H1 (cell line): ENCODE results near the gene ENO3. TPM values are rescaled to one million over a fixed set of nuclear protein-coding genes. Genes with fewer than 3 reads are reported as not detected.

Source experiments
- CTCF ChIA-PET: fragments of 300-600 bp; sonication (Branson Sonifier 250); formaldehyde crosslinking; loops from one replicate; lab custom pipeline; 2021; ENCODE audit not compliant: partially characterized antibody; lab: Charles Lee
- POLR2A ChIA-PET: fragments of 300-600 bp; sonication (Branson Sonifier 250); formaldehyde crosslinking; loops from one replicate; lab custom pipeline; 2021; ENCODE audit warnings: inconsistent platforms; ENCODE audit not compliant: partially characterized antibody; lab: Charles Lee
- DNase-seq, 2 experiments: peaks; one replicate each; pipeline versions ENCODE4 v3.0.0 to v3.0.0-alpha.2; 2010 to 2022; ENCODE audit warnings: low spot score in 2 of 2, low read depth in 1 of 2, mixed read lengths in 1 of 2
- FAIRE-seq: peaks from 2 replicates; lab custom pipeline; 2011; peaks lifted over from hg19 to GRCh38; lab: Jason Lieb, UNC
- H2AFZ ChIP-seq: 2 replicates; pipeline ENCODE4 v1.8.1; 2012; ENCODE audit warnings: low read length, inconsistent platforms
- H2AK5ac ChIP-seq: 2 replicates; pipeline ENCODE4 v1.6.1; 2013; ENCODE audit warnings: low read depth, low read length
- H2BK120ac ChIP-seq: replicated peaks from 2 replicates; pipeline ENCODE3; 2013; ENCODE audit warnings: low read depth, low read length, inconsistent platforms
- H2BK12ac ChIP-seq: 2 replicates; pipeline ENCODE4 v1.6.1; 2013; ENCODE audit warnings: low read depth, low read length
- H2BK15ac ChIP-seq: 2 replicates; pipeline ENCODE4 v1.6.1; 2013; ENCODE audit warnings: low read length
- H2BK20ac ChIP-seq: 2 replicates; pipeline ENCODE4 v1.6.1; 2013; ENCODE audit warnings: low read length
- H2BK5ac ChIP-seq: 2 replicates; pipeline ENCODE4 v1.6.1; 2013; ENCODE audit warnings: low read depth, low read length
- H3K14ac ChIP-seq: 2 replicates; pipeline ENCODE4 v1.6.1; 2013; ENCODE audit warnings: inconsistent platforms; ENCODE audit not compliant: insufficient read length
- H3K18ac ChIP-seq: 2 replicates; pipeline ENCODE4 v1.6.1; 2013; ENCODE audit warnings: low read length; ENCODE audit errors: extremely low read depth
- H3K23ac ChIP-seq: 2 replicates; pipeline ENCODE4 v1.6.1; 2013; ENCODE audit warnings: inconsistent platforms; ENCODE audit not compliant: insufficient read length
- H3K23me2 ChIP-seq: 2 replicates; pipeline ENCODE4 v1.6.1; 2013; ENCODE audit warnings: low read depth, low read length
- H3K27ac ChIP-seq: 2 replicates; pipeline ENCODE4 v1.6.1; 2011; ENCODE audit warnings: low read depth, low read length, inconsistent platforms
- H3K27me3 ChIP-seq, 4 experiments: replicated peaks in 1 of 4; 1 replicate in 1 of 4; 2 replicates in 3 of 4; pipeline versions ENCODE4 v1.6.1 to v1.8.1; 2011 to 2013; ENCODE audit warnings: low read length in 3 of 4, mild to moderate bottlenecking in 3 of 4, inconsistent platforms in 2 of 4, mixed read lengths in 2 of 4, moderate library complexity in 1 of 4; ENCODE audit not compliant: control insufficient read depth in 3 of 4, insufficient read depth in 3 of 4; ENCODE audit errors: extremely low read depth in 1 of 4
- H3K36me3 ChIP-seq, 4 experiments: 2 replicates each; pipeline versions ENCODE4 v1.6.1 to v1.8.1; 2011 to 2013; ENCODE audit warnings: mild to moderate bottlenecking in 4 of 4, low read length in 3 of 4, moderate library complexity in 2 of 4, control low read depth in 1 of 4, inconsistent platforms in 1 of 4; ENCODE audit not compliant: insufficient read depth in 4 of 4, control insufficient read depth in 2 of 4
- H3K4ac ChIP-seq: replicated peaks from 2 replicates; pipeline ENCODE3; 2013; ENCODE audit warnings: low read length, low read depth, mixed read lengths, inconsistent platforms; ENCODE audit not compliant: insufficient read length
- H3K4me1 ChIP-seq, 4 experiments: replicated peaks in 1 of 4; 1 replicate in 1 of 4; 2 replicates in 3 of 4; pipeline versions ENCODE4 v1.6.1 to v1.8.1; 2011 to 2013; ENCODE audit warnings: low read length in 3 of 4, inconsistent platforms in 2 of 4, mixed read lengths in 1 of 4; ENCODE audit not compliant: insufficient read depth in 4 of 4, control insufficient read depth in 3 of 4
- H3K4me2 ChIP-seq, 2 experiments: 2 replicates each; pipeline versions ENCODE4 v1.6.1 to v1.8.1; 2011 to 2013; ENCODE audit warnings: low read depth in 2 of 2, low read length in 2 of 2, control low read depth in 1 of 2, inconsistent platforms in 1 of 2, mild to moderate bottlenecking in 1 of 2; ENCODE audit not compliant: insufficient read depth in 1 of 2
- H3K4me3 ChIP-seq, 4 experiments: fragments of 200-600, 300-600 bp in 1 of 4; sonication (generic), shearing (Covaris generic), sonication (Bioruptor Twin) in 1 of 4; 2 replicates each; pipeline versions ENCODE4 v1.5.1 to v1.8.1; 2011 to 2016; ENCODE audit warnings: low read length in 4 of 4, low read depth in 3 of 4, control low read depth in 2 of 4, inconsistent platforms in 2 of 4, mild to moderate bottlenecking in 2 of 4, mixed read lengths in 1 of 4, moderate library complexity in 1 of 4; ENCODE audit not compliant: insufficient read depth in 2 of 4; ENCODE audit errors: extremely low read depth in 1 of 4
- H3K56ac ChIP-seq: replicated peaks from 2 replicates; pipeline ENCODE3; 2013; ENCODE audit warnings: low read depth, mild to moderate bottlenecking, mixed read lengths, low read length, inconsistent platforms; ENCODE audit not compliant: insufficient read length
- H3K79me1 ChIP-seq: 2 replicates; pipeline ENCODE4 v1.6.1; 2013; ENCODE audit warnings: low read depth, low read length, control low read depth
- H3K79me2 ChIP-seq, 2 experiments: 2 replicates each; pipeline versions ENCODE4 v1.6.1 to v1.8.1; 2012 to 2013; ENCODE audit warnings: low read length in 2 of 2, mild to moderate bottlenecking in 2 of 2, inconsistent platforms in 1 of 2; ENCODE audit not compliant: insufficient read depth in 2 of 2, control insufficient read depth in 1 of 2
- H3K9ac ChIP-seq, 4 experiments: replicated peaks in 1 of 4; 1 replicate in 1 of 4; 2 replicates in 3 of 4; pipeline versions ENCODE4 v1.6.1 to v1.8.1; 2011 to 2013; ENCODE audit warnings: low read depth in 3 of 4, low read length in 3 of 4, control low read depth in 2 of 4, mild to moderate bottlenecking in 2 of 4, moderate library complexity in 2 of 4, inconsistent platforms in 1 of 4; ENCODE audit errors: extremely low read depth in 1 of 4
- H3K9me3 ChIP-seq, 2 experiments: 2 replicates each; pipeline versions ENCODE4 v1.6.1 to v1.8.1; 2012 to 2013; ENCODE audit warnings: mild to moderate bottlenecking in 2 of 2, moderate library complexity in 2 of 2, control low read depth in 1 of 2, inconsistent platforms in 1 of 2, low read depth in 1 of 2, low read length in 1 of 2, mixed read lengths in 1 of 2; ENCODE audit not compliant: insufficient read depth in 2 of 2
- H4K20me1 ChIP-seq, 2 experiments: replicated peaks in 1 of 2; 2 replicates each; pipeline versions ENCODE3 to v1.8.1; 2011 to 2013; ENCODE audit warnings: inconsistent platforms in 2 of 2, low read length in 2 of 2, mild to moderate bottlenecking in 1 of 2; ENCODE audit not compliant: insufficient read depth in 2 of 2, control insufficient read depth in 1 of 2
- H4K5ac ChIP-seq: 2 replicates; pipeline ENCODE4 v1.6.1; 2013; ENCODE audit warnings: low read length, low read depth, mixed read lengths, inconsistent platforms; ENCODE audit not compliant: insufficient read length
- H4K8ac ChIP-seq: 2 replicates; pipeline ENCODE4 v1.8.0; 2013; ENCODE audit warnings: mild to moderate bottlenecking, moderate library complexity, low read length, inconsistent platforms; ENCODE audit not compliant: insufficient read depth; ENCODE audit errors: extremely low read depth
- H4K91ac ChIP-seq: replicated peaks from 2 replicates; pipeline ENCODE3; 2013; ENCODE audit warnings: low read length, mixed read lengths, inconsistent platforms; ENCODE audit not compliant: insufficient read length
- BCL11A ChIP-seq, 2 experiments: IDR thresholded peaks; one replicate each; pipeline ENCODE4 v1.6.1; 2011; ENCODE audit warnings: low read depth in 2 of 2, low read length in 2 of 2, mild to moderate bottlenecking in 2 of 2
- BRCA1 ChIP-seq: IDR thresholded peaks from 2 replicates; pipeline ENCODE4 v1.6.1; 2012; ENCODE audit warnings: low read depth, low read length, improper control_type of control experiment
- EGR1 ChIP-seq: IDR thresholded peaks from 2 replicates; pipeline ENCODE4 v1.6.1; 2011; ENCODE audit warnings: low read depth, low read length, borderline replicate concordance
- EP300 ChIP-seq, 2 experiments: IDR thresholded peaks; 1 replicate in 1 of 2; 2 replicates in 1 of 2; pipeline ENCODE4 v1.6.1; 2011 to 2012; ENCODE audit warnings: low read depth in 2 of 2, low read length in 2 of 2, mild to moderate bottlenecking in 2 of 2, borderline replicate concordance in 1 of 2, inconsistent platforms in 1 of 2, moderate library complexity in 1 of 2
- GTF2F1 ChIP-seq: IDR thresholded peaks from 2 replicates; pipeline ENCODE4 v1.6.1; 2012; ENCODE audit warnings: low read depth, low read length, improper control_type of control experiment, borderline replicate concordance
- KDM4A ChIP-seq: IDR thresholded peaks from one replicate; pipeline ENCODE4 v1.7.1; 2012; ENCODE audit warnings: low read depth, mild to moderate bottlenecking, moderate library complexity, low read length, inconsistent platforms; ENCODE audit not compliant: severe bottlenecking
- NANOG ChIP-seq: IDR thresholded peaks from 2 replicates; pipeline ENCODE4 v1.6.1; 2011; ENCODE audit warnings: low read length, low read depth, mild to moderate bottlenecking, inconsistent platforms; ENCODE audit not compliant: insufficient read depth, poor library complexity, severe bottlenecking
- SP2 ChIP-seq: IDR thresholded peaks from 2 replicates; pipeline ENCODE4 v1.6.1; 2012; ENCODE audit warnings: mild to moderate bottlenecking, low read length, inconsistent platforms
- TAF1 ChIP-seq: IDR thresholded peaks from 2 replicates; pipeline ENCODE4 v1.6.1; 2011; ENCODE audit warnings: mild to moderate bottlenecking, low read depth, low read length
- TBP ChIP-seq: IDR thresholded peaks from 2 replicates; pipeline ENCODE4 v1.6.1; 2011; ENCODE audit warnings: low read depth, low read length, improper control_type of control experiment
- TCF12 ChIP-seq: IDR thresholded peaks from 2 replicates; pipeline ENCODE4 v1.6.1; 2011; ENCODE audit warnings: low read depth, mild to moderate bottlenecking, low read length
- ZNF274 ChIP-seq: IDR thresholded peaks from 2 replicates; pipeline ENCODE4 v1.7.0; 2012; ENCODE audit warnings: low read length, borderline replicate concordance; ENCODE audit errors: extremely low read depth
- WGBS, 2 experiments: shearing (Covaris generic) in 1 of 2; methylation state at CpG; one replicate each; pipeline versions ENCODE4 v1.1.6 to v1.1.7; 2013 to 2015; ENCODE audit warnings: low lambda C conversion rate in 2 of 2, mixed read lengths in 2 of 2, inconsistent platforms in 1 of 2, low coverage in 1 of 2, missing lambda C conversion rate in 1 of 2; ENCODE audit not compliant: insufficient replicate concordance in 2 of 2, insufficient coverage in 1 of 2, insufficient read length in 1 of 2; ENCODE audit errors: extremely low coverage in 1 of 2, missing lambda C conversion rate in 1 of 2; 5-methylcytosine and 5-hydroxymethylcytosine counted together
- polyA plus RNA-seq, 7 experiments: library from polyadenylated mRNA; depleted of rRNA in 3 of 7; stranded (reverse) in 5 of 7; unstranded in 2 of 7; fragments of >200 nt in 5 of 7; fragments of 200-250 nt in 2 of 7; gene quantifications; 1 replicate in 5 of 7; 2 replicates in 1 of 7; 4 replicates in 1 of 7; pipeline versions ENCODE4 v1.2.1 to v1.2.3, GENCODE V29; 2011 to 2013; ENCODE audit warnings: missing spikeins in 2 of 7, mixed read lengths in 2 of 7
- total RNA-seq: library from RNA; stranded (reverse); fragmentation: NEBNext Ultra II Directional; extraction: Animal tissue kit (Norgen Biotek cat#: 25700); gene quantifications from 2 replicates; pipeline ENCODE4 v1.2.1, GENCODE V29; 2021
- TF ChIP-seq, protein P1 (sequence below): IDR thresholded peaks from 2 replicates; pipeline ENCODE4 v1.6.1; 2012; ENCODE audit warnings: low read length, inconsistent platforms

ENO3 gene
- total and polyA plus RNA-seq, 2 of the 8 experiments (the other 6 are each of a cell fraction or from before 2014, with no cell fraction given): 25.0 to 25.7 TPM

- no peaks in the 10 kb centered on the region for H3K9me3 ChIP-seq
- CTCF ChIA-PET: interaction anchor here (2.2 kb wide), 1 partner anchor 10 kb away, joined by 6 read pairs; no protein-coding TSS in a partner anchor
- no peaks in the 10 kb centered on the region for H4K20me1 ChIP-seq
- POLR2A ChIA-PET: interaction anchor here (1.0 to 5.1 kb wide), 4 partner anchors 9 to 26 kb away, joined by 3 to 55 read pairs (median 10); partner anchors contain the start of genes RNF167 and SLC25A11
- H3K4me3 ChIP-seq: no peak overlapping the region
- H2BK12ac ChIP-seq: no peak overlapping the region
- H3K36me3 ChIP-seq: no peaks in the 10 kb centered on the region
- no peak overlapping the region for H3K4me2 ChIP-seq
- H4K8ac ChIP-seq: no peak overlapping the region
- no peak overlapping the region for H3K14ac ChIP-seq
- no peak overlapping the region for H2AFZ ChIP-seq
- H2BK5ac ChIP-seq: no peak overlapping the region
- no peak overlapping the region for H4K5ac ChIP-seq
- no peak overlapping the region for H3K27ac ChIP-seq
- DNase-seq (no peak), FAIRE-seq (no peak)
- WGBS, 2 experiments: 88% methylated on average over 1 of the region's 1 CpG; no CpG with 5 or more reads in 1 of the 2 experiments
- no peak overlapping the region for H3K18ac ChIP-seq
- H3K27me3 ChIP-seq: no peaks in the 10 kb centered on the region
- H2AK5ac ChIP-seq: no peak overlapping the region
- H3K4ac ChIP-seq: no peak overlapping the region
- no peak overlapping the region for H2BK120ac ChIP-seq
- H3K23me2 ChIP-seq: no peaks in the 10 kb centered on the region
- peaks cover 0 to under 1% (median 0%) of the 10 kb centered on the region in 4 experiments; a peak in 3 of 7 replicates for H3K4me1 ChIP-seq
- H2BK15ac ChIP-seq: no peak overlapping the region
- H3K79me1 ChIP-seq: no peaks in the 10 kb centered on the region
- no peak overlapping the region for H3K23ac ChIP-seq
- H3K56ac ChIP-seq: no peak overlapping the region
- H2BK20ac ChIP-seq: no peak overlapping the region
- H4K91ac ChIP-seq: no peak overlapping the region
- H3K79me2 ChIP-seq: no peaks in the 10 kb centered on the region
- no peak overlapping the region for H3K9ac ChIP-seq
- TF ChIP-seq TBP (no peak), GTF2F1 (no peak), ZNF274 (no peak), NANOG (no peak), EGR1 (no peak), SP2 (no peak), BRCA1 (no peak), EP300 (IDR thresholded peaks at IDR 0.05; ENCODE audit: borderline replicate concordance in 1 of 2, low read depth in 2 of 2, low read length in 2 of 2) (no peak), TAF1 (no peak), KDM4A (no peak), TCF12 (no peak), BCL11A (IDR thresholded peaks at IDR 0.05; ENCODE audit: low read depth in 2 of 2, low read length in 2 of 2) (no peak)
- TF ChIP-seq, protein P1, sequence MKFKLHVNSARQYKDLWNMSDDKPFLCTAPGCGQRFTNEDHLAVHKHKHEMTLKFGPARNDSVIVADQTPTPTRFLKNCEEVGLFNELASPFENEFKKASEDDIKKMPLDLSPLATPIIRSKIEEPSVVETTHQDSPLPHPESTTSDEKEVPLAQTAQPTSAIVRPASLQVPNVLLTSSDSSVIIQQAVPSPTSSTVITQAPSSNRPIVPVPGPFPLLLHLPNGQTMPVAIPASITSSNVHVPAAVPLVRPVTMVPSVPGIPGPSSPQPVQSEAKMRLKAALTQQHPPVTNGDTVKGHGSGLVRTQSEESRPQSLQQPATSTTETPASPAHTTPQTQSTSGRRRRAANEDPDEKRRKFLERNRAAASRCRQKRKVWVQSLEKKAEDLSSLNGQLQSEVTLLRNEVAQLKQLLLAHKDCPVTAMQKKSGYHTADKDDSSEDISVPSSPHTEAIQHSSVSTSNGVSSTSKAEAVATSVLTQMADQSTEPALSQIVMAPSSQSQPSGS: no peak
These were observed 36.9 kb upstream of the ENO3 start for GRCh38 chr17:4913994-4914393.
